GM18517 (cell line): ENCODE measurements around the gene FUT4.

Experiments
- ATAC-seq: cut with Tn5 transposase; IDR thresholded peaks from one replicate; pipeline ENCODE4 v1.9.1; 2021; ENCODE audit warnings: mild to moderate bottlenecking, moderate library complexity; ENCODE audit not compliant: unreplicated experiment

Gene FUT4

DNA sequence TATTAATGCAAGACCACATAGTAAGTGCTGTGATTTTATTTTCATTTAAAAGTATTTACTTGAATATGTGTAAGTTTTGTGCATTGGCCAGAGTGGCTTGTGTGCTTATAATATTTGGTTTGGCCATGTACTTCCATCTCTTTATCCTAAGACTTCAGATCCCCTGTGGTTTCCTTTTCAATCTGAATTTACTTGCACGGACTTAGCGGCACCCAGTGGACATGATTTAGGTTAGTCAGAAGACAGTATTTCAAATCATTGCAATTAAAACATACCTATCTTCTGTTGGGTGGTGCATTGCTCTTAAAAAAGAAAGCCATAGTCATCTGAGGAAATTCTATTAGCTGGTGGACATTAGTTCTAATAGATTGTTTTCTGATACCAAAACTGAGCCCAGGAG lies 54.2 kb downstream of the FUT4 start:
- no peak for ATAC-seq
